ENCODE measurements around the gene RASSF8.

DNA sequence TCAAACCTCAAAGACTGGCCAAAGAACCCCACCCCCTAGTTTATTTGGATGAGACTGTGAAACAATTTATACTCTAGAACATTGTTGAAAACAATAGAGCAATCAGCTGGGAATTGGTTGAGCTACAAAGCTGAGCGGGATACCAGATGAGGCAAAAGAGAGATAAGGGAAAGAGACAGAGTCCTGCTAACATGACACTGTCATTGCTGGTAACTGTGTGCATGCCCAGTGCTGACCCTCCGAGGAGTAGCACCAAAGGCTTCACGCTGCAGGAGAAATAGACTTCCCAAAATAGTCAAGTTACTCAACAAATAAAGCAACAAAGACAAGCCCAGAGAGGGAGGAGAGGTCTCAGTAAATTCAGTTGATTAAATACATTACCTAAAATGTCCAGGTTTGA lies 63.6 kb downstream of the RASSF8 start:
- TF ChIP-seq, protein P1, sequence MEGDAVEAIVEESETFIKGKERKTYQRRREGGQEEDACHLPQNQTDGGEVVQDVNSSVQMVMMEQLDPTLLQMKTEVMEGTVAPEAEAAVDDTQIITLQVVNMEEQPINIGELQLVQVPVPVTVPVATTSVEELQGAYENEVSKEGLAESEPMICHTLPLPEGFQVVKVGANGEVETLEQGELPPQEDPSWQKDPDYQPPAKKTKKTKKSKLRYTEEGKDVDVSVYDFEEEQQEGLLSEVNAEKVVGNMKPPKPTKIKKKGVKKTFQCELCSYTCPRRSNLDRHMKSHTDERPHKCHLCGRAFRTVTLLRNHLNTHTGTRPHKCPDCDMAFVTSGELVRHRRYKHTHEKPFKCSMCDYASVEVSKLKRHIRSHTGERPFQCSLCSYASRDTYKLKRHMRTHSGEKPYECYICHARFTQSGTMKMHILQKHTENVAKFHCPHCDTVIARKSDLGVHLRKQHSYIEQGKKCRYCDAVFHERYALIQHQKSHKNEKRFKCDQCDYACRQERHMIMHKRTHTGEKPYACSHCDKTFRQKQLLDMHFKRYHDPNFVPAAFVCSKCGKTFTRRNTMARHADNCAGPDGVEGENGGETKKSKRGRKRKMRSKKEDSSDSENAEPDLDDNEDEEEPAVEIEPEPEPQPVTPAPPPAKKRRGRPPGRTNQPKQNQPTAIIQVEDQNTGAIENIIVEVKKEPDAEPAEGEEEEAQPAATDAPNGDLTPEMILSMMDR (IDR thresholded peaks at IDR 0.05): no peak
- TF ChIP-seq POLR2A (IDR thresholded peaks at IDR 0.05) (no peak), POLR2AphosphoS5 (IDR thresholded peaks at IDR 0.05) (no peak), EP300 (IDR thresholded peaks at IDR 0.05) (no peak)
